ENCODE measurements around the gene DMPK.

Gene DMPK

GRCh38 chr19:45773384-45773783 lies 8.9 kb downstream of the DMPK start:
- in situ Hi-C loops (cut with HindIII; ENCODE audit: low sequenced_read_pairs), result no loop called here
- TF ChIP-seq CTCF (IDR thresholded peaks at IDR 0.05; ENCODE audit: low read depth, low read length), result no peak
- DNase-seq (ENCODE audit: low read depth, low spot score), result no peak
- H3K4me3 ChIP-seq (ENCODE audit: low read depth, low read length), result no peak overlapping the region

DNA sequence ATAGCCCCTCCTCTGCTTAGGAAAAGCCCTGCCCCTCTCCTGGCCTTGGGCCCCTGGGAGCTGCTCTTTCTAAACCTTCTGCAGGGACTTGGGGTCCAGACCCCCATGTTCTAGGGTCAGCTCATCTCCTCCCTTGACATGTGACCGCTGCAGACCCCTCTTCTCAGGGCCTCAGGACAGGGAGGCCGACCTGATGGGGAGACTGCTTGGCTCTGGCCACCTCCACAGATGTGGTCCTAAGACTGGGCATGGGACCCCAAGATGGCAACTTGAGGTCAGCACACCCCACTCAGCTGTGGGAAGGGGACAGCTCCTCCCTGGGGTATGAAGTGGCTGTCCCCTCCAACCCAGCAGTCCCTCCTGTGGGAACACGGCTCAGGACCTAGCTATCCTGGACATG lies 9.4 kb downstream of the DMPK start:
- no peak overlapping the region for H3K4me3 ChIP-seq (ENCODE audit: low read depth, low read length)
- in situ Hi-C loops (cut with HindIII; ENCODE audit: low sequenced_read_pairs), result no loop called here
- TF ChIP-seq CTCF (IDR thresholded peaks at IDR 0.05; ENCODE audit: low read depth, low read length), result no peak
- no peak for DNase-seq (ENCODE audit: low read depth, low spot score)

- no peak for TF ChIP-seq CTCF (IDR thresholded peaks at IDR 0.05; ENCODE audit: low read depth, low read length)
- no peak for DNase-seq (ENCODE audit: low read depth, low spot score)
- in situ Hi-C loops (cut with HindIII; ENCODE audit: low sequenced_read_pairs), result no loop called here
- H3K4me3 ChIP-seq (ENCODE audit: low read depth, low read length), result no peak overlapping the region
Measured at GRCh38 chr19:45772130-45772840, 10.0 kb downstream of the DMPK start.

DNA sequence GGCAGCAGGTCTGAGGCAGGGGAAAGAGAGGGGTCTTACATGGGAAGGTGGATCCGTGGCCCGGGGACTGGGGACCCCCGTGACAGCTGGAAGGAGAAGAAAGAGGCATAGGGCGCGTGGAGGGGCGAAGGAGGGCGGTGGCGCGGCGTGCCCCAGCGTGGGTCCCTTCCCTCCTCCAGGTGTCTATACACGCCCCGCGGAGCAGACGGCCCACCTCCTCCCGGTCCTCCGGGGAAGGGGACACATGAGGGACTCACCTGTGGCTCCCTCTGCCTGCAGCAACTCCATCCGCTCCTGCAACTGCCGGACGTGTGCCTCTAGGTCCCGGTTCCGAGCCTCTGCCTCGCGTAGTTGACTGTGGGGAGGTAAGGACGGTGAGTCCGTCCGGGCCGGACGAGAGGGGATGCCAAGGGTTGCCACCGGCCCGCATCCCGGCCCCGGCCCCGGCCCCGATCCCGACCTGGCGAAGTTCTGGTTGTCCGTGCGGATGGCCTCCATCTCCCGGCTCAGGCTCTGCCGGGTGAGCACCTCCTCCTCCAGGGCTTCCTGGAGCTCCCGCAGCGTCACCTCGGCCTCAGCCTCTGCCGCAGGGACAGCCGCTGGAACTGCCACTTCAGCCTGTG lies 10.9 kb downstream of the DMPK start:
- in situ Hi-C loops (cut with HindIII; ENCODE audit: low sequenced_read_pairs), result no loop called here
- no peak overlapping the region for H3K4me3 ChIP-seq (ENCODE audit: low read depth, low read length)
- TF ChIP-seq CTCF (IDR thresholded peaks at IDR 0.05; ENCODE audit: low read depth, low read length), result no peak
- no peak for DNase-seq (ENCODE audit: low read depth, low spot score)

GRCh38 chr19:45770192-45771101 lies 11.8 kb downstream of the DMPK start:
- in situ Hi-C loops (cut with HindIII; ENCODE audit: low sequenced_read_pairs), result no loop called here
- TF ChIP-seq CTCF (IDR thresholded peaks at IDR 0.05; ENCODE audit: low read depth, low read length), result peak; percentile 89
- peak overlapping the region; percentile 55 for H3K4me3 ChIP-seq (ENCODE audit: low read depth, low read length)
- peak; percentile 99 for DNase-seq (ENCODE audit: low read depth, low spot score)

- in situ Hi-C loops (cut with HindIII; ENCODE audit: low sequenced_read_pairs), result no loop called here
- DNase-seq (ENCODE audit: low read depth, low spot score), result no peak
Measured at GRCh38 chr19:45769821-45770191, 12.5 kb downstream of the DMPK start.

More at GRCh38 chr19:45769821-45770191, 12.5 kb downstream of the DMPK start:
- TF ChIP-seq CTCF (IDR thresholded peaks at IDR 0.05; ENCODE audit: low read depth, low read length), result no peak
- H3K4me3 ChIP-seq (ENCODE audit: low read depth, low read length), result peak overlapping the region; percentile 55
